ENCODE results near the gene CCDC14. TPM values are rescaled to one million over a fixed set of nuclear protein-coding genes. Genes with fewer than 3 reads are reported as not detected.
"Not testable (repeated sequence)": the region's sequence is repeated elsewhere in the genome, so short reads cannot be mapped to it uniquely, and the experiment has no call there.

CCDC14 gene
- total and polyA plus RNA-seq, 11 donors: 4.5 to 12.7 (median 7.2) TPM

DNA sequence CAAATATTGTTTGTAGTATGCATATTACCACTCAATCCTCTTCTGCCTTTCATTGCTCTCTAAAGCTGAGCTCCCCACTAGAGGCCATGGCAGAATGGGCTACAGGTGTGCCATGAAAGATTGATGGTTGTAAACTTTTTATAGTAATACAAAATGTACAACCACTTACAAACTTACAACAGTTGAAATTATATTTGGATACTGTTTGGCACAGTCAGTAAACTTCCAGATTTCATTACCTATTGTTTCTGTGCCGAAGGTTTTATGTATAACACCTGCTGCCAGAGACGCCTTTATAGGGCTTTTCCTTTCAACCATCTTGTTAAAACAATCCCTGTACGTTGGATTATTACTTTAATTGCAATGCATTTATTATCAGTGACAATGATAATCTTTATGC, 23.9 kb upstream of the CCDC14 start:
- H3K4me3 ChIP-seq: no peak overlapping the region
- ATAC-seq (no peak), DNase-seq (no peak)
- H3K27ac ChIP-seq: no peak overlapping the region
- no peak for TF ChIP-seq POLR2A (IDR thresholded peaks at IDR 0.05)
- TF ChIP-seq, protein P1, sequence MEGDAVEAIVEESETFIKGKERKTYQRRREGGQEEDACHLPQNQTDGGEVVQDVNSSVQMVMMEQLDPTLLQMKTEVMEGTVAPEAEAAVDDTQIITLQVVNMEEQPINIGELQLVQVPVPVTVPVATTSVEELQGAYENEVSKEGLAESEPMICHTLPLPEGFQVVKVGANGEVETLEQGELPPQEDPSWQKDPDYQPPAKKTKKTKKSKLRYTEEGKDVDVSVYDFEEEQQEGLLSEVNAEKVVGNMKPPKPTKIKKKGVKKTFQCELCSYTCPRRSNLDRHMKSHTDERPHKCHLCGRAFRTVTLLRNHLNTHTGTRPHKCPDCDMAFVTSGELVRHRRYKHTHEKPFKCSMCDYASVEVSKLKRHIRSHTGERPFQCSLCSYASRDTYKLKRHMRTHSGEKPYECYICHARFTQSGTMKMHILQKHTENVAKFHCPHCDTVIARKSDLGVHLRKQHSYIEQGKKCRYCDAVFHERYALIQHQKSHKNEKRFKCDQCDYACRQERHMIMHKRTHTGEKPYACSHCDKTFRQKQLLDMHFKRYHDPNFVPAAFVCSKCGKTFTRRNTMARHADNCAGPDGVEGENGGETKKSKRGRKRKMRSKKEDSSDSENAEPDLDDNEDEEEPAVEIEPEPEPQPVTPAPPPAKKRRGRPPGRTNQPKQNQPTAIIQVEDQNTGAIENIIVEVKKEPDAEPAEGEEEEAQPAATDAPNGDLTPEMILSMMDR (IDR thresholded peaks at IDR 0.05): no peak
- no peaks in the 10 kb centered on the region for H3K9me3 ChIP-seq
- peaks cover 0 to 11% (median 1%) of the 10 kb centered on the region in 12 donors for H3K4me1 ChIP-seq
- peaks cover 0 to 31% (median 3%) of the 10 kb centered on the region in 9 donors for H3K27me3 ChIP-seq
- no peaks in the 10 kb centered on the region for H3K36me3 ChIP-seq
- intact Hi-C loops (cut with DNase I): no loop called here
- WGBS, 4 donors: 85 to 90% (median 88%) methylated on average over 3 of the region's 3 CpGs

DNA sequence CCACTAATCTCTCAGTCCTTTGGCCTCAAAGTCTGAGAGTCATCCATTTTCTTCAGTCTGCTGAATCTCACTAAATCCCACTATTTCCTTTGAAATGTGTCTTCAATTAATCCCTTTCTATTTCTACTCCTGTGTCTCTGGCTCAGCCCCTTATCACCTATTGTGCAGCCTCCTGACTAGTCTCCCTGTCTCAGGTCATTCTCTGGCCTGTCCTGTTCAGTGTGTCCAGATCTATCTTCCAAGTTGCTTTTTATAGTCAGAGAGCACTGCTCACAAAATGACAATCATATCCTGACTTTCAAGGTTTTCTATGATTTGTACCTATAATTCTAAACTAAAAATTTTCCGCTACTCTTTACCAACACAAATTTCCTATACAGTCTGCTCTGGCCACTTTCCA, 23.3 kb upstream of the CCDC14 start:
- no peaks in the 10 kb centered on the region for H3K9me3 ChIP-seq
- no peak for DNase-seq
- H3K27ac ChIP-seq: no peak overlapping the region
- H3K4me1 ChIP-seq: peaks cover 0 to 13% (median 2%) of the 10 kb centered on the region in 12 donors
- intact Hi-C loops (cut with DNase I): no loop called here
- H3K4me3 ChIP-seq: no peak overlapping the region
- H3K36me3 ChIP-seq: no peaks in the 10 kb centered on the region
- TF ChIP-seq, protein P1 (IDR thresholded peaks at IDR 0.05): no peak
- TF ChIP-seq POLR2A (IDR thresholded peaks at IDR 0.05): no peak
- peaks cover 0 to 26% (median 3%) of the 10 kb centered on the region in 9 donors for H3K27me3 ChIP-seq
- WGBS, 4 donors: 90 to 95% (median 91%) methylated on average over 1 of the region's 1 CpG
- ATAC-seq: peak in 1 of 4 donors; percentile 48

DNA sequence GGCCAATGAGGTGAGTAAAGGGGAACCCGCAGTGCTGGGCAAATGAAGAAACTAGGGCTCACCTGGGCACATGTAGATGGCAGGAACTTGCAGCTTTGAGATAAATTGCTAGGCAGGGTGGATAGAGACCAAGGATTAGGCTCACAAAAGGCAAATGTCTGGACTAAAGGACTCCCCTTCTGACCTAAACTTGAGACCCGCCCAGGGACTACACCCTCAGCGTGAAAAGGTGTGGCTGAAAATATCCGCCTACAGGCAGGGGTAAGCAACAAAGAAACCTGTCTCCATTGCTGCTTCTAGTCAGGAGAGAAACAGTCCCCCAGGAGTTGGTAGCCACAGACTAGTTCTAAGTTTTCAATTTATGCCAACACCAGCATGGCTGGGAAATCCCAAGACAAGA, 20.3 kb upstream of the CCDC14 start:
- H3K4me3 ChIP-seq; H3K36me3 ChIP-seq; H3K27ac ChIP-seq; H3K9me3 ChIP-seq; intact Hi-C loops (cut with DNase I); ATAC-seq; DNase-seq: not testable (repeated sequence)
- Histone ChIP-seq H3K4me1 (peaks cover 0 to 13% (median 2%) of the 10 kb centered on the region in 12 donors), H3K27me3 (peaks cover 0 to 23% (median 3%) of the 10 kb centered on the region in 9 donors)
- WGBS, 4 donors: 73 to 84% (median 80%) methylated on average over 4 of the region's 4 CpGs

DNA sequence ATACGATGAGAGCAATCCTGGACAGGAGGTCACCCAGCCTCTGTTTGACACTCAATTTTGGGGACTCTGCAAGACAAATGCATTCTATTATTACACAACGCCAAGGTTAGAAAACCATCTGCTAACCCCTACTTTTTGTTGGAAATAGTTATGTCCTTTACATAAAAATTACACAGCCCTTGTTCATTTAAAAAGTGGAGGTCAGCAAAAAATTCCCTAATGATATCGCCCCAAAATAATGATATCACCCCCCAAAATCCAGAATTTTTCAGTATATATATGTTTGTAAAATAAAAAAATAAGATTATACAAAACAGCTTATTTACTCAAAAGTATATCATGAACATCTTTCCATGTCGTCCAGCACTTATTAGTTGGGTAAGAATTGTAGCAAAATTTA, 19.5 kb upstream of the CCDC14 start:
- WGBS, 4 donors: 78 to 83% (median 81%) methylated on average over 4 of the region's 4 CpGs
- ATAC-seq (no peak), DNase-seq (no peak)
- no peak overlapping the region for H3K27ac ChIP-seq
- H3K4me1 ChIP-seq: peaks cover 0 to 13% (median 2%) of the 10 kb centered on the region in 12 donors
- peak overlapping the region in 2 of 12 donors; percentile 30 to 44 for H3K4me3 ChIP-seq
- intact Hi-C loops (cut with DNase I): no loop called here
- H3K27me3 ChIP-seq: peaks cover 0 to 23% (median 3%) of the 10 kb centered on the region in 9 donors
- H3K36me3 ChIP-seq: no peaks in the 10 kb centered on the region
- no peaks in the 10 kb centered on the region for H3K9me3 ChIP-seq
- TF ChIP-seq, protein P1 (IDR thresholded peaks at IDR 0.05): no peak
- no peak for TF ChIP-seq POLR2A (IDR thresholded peaks at IDR 0.05)

Measured in heart left ventricle (tissue), 16 donors.